Adrenal gland (tissue), 5 donors: ENCODE data around the gene TIMM29.

Experiments
- CTCF ChIP-seq, 6 experiments: fragments of 450-650 bp in 4 of 6; fragments of 200-600 bp in 2 of 6; sonication (generic) in 1 of 6; IDR thresholded peaks; 1 replicate in 5 of 6; 2 replicates in 1 of 6; pipeline versions ENCODE4 v1.5.1 to v1.8.0; 2016 to 2021; ENCODE audit warnings: antibody characterized with exemption in 6 of 6, mild to moderate bottlenecking in 2 of 6, moderate library complexity in 1 of 6
- POLR2A ChIP-seq, 2 donors: fragments of 450-650 bp; IDR thresholded peaks; one replicate each; pipeline ENCODE4 v1.6.1; 2017; ENCODE audit warnings: antibody characterized with exemption in 2 of 2, mild to moderate bottlenecking in 2 of 2, moderate library complexity in 1 of 2
- donor health status: DM: no; HTN: no; CAD: no.

GRCh38 chr19:10977742-10978092, 49.1 kb downstream of the TIMM29 start:
- TF ChIP-seq CTCF (IDR thresholded peaks at IDR 0.05) (no peak), POLR2A (IDR thresholded peaks at IDR 0.05) (no peak)
